Omental fat pad (tissue), 4 donors: Measurements from ENCODE around the gene KYNU. TPM values are rescaled to one million over a fixed set of nuclear protein-coding genes. Genes with fewer than 3 reads are reported as not detected.

Source experiments
- ATAC-seq: fragments of 150-250 bp; one replicate; pipeline ENCODE4 v1.9.1; 2016; ENCODE audit warnings: mild to moderate bottlenecking, moderate library complexity; ENCODE audit not compliant: low FRiP score
- DNase-seq: peaks from one replicate; pipeline ENCODE4 v3.0.0-alpha.2; 2019; ENCODE audit warnings: low spot score
- total RNA-seq, 4 donors: library from RNA; depleted of rRNA; stranded (reverse); fragments of >200 nt; gene quantifications; one replicate each; pipeline ENCODE4 v1.1.0, GENCODE V29; 2016
- TF ChIP-seq, protein P1 (sequence below), 3 donors: fragments of 450-650 bp; IDR thresholded peaks; one replicate each; pipeline ENCODE4 v1.5.1; 2016 to 2017; ENCODE audit warnings: antibody characterized with exemption in 3 of 3, mild to moderate bottlenecking in 3 of 3, moderate library complexity in 2 of 3

The KYNU gene
- 10 to 100 TPM in 1 of 4 donors, 1 to 10 TPM in 3; 3.8 to 25.3 (median 8.4) TPM for total RNA-seq

GRCh38 chr2:142877216-142877838 is at the start of gene KYNU:
TSS of gene KYNU (plus strand) at chr2:142877664. CDS start at chr2:142885368, 7,704 bp downstream.
- TF ChIP-seq, protein P1, sequence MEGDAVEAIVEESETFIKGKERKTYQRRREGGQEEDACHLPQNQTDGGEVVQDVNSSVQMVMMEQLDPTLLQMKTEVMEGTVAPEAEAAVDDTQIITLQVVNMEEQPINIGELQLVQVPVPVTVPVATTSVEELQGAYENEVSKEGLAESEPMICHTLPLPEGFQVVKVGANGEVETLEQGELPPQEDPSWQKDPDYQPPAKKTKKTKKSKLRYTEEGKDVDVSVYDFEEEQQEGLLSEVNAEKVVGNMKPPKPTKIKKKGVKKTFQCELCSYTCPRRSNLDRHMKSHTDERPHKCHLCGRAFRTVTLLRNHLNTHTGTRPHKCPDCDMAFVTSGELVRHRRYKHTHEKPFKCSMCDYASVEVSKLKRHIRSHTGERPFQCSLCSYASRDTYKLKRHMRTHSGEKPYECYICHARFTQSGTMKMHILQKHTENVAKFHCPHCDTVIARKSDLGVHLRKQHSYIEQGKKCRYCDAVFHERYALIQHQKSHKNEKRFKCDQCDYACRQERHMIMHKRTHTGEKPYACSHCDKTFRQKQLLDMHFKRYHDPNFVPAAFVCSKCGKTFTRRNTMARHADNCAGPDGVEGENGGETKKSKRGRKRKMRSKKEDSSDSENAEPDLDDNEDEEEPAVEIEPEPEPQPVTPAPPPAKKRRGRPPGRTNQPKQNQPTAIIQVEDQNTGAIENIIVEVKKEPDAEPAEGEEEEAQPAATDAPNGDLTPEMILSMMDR (IDR thresholded peaks at IDR 0.05) = no peak
- no peak for ATAC-seq
- no peak for DNase-seq

DNA sequence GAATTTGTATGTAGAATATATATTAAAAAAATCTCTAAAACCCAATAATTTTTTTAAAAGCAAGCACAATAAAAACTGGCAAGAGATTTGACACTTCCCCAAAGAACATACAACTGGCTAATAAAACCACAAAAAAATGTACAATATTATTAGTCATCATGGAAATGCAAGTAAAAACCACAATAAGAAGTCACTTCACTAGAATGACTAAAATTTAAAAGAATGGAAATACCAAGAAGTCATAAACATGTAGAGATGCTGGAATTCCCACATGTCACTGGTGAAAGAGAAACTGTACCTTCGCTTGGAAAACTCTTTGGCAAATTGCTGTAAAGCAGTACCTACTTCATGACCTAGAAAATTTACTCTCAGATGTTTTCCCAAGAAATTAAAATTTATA is 43.4 kb upstream of the KYNU start:
- ATAC-seq = no peak
- TF ChIP-seq, protein P1 (IDR thresholded peaks at IDR 0.05) = no peak
- DNase-seq = no peak

GRCh38 chr2:142840436-142840835 is 37.0 kb upstream of the KYNU start:
- TF ChIP-seq, protein P1 (IDR thresholded peaks at IDR 0.05) = no peak
- ATAC-seq (no peak), DNase-seq (no peak)

DNA sequence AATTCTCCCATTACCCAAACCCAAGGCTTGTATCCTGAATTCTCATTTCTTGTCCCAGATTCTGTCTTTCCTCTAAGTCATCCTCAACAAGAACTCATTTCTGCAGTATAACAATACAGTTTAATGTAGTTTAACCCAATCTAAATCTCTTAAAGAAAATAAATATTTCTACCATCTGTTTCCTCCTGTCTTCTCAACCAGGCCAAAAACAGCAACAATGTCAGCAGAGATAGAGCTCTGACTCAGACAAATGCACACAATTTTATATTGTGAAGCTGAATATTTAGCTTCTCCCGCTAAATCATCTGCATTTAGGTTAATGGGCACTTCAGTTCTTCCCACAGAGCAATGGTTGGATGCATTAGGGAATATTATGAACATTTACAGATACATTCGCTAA is 35.7 kb upstream of the KYNU start:
- TF ChIP-seq, protein P1 (IDR thresholded peaks at IDR 0.05) = no peak
- no peak for ATAC-seq

GRCh38 chr2:142842369-142842768 is 35.1 kb upstream of the KYNU start:
- ATAC-seq (no peak), DNase-seq (no peak)
- TF ChIP-seq, protein P1 (IDR thresholded peaks at IDR 0.05) = no peak

More for the DNA sequence above, 35.7 kb upstream of the KYNU start:
- DNase-seq = no peak

DNA sequence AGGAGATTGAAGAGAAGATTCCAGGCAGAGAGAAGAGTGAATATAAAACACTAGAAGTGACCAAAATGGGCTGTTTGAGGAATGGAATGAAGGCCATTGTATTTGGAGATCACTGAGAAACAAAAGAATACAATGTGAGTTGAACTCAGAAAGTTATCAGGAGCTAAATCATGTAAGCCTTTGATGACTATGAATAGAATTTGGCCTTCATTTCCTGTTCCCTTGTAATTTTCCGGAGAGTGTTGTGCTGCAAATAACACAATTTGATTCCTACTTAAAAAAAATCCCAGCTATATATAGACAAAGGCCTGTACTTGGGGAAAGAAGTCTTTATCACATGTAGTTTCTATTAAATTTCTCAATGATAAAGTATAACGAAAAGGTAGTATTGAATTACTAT is 33.7 kb upstream of the KYNU start:
- ATAC-seq (no peak), DNase-seq (no peak)
- TF ChIP-seq, protein P1 (IDR thresholded peaks at IDR 0.05) = no peak

GRCh38 chr2:142848023-142848606 is 29.3 kb upstream of the KYNU start:
- ATAC-seq (no peak), DNase-seq (no peak)
- TF ChIP-seq, protein P1 (IDR thresholded peaks at IDR 0.05) = no peak
